Activated CD4-positive, alpha-beta T cell treated with anti-CD3 and anti-CD28 coated beads for 24 hours (primary cell): Measurements from ENCODE around the gene LRP1B.

Source experiments
- DNase-seq, 2 donors: peaks; one replicate each; pipeline ENCODE4 v3.0.0-alpha.2; 2020; ENCODE audit warnings: low read depth in 2 of 2

LRP1B gene

GRCh38 chr2:142131010-142131669, at the start of gene LRP1B:
LRP1B (minus strand) TSS chr2:142131016; CDS start chr2:142130729, 287 bp downstream.
- no peak for DNase-seq

GRCh38 chr2:142179686-142180085, 48.9 kb upstream of the LRP1B start:
- DNase-seq, result no peak

- no peak for DNase-seq
These were observed 47.8 kb upstream of the LRP1B start for GRCh38 chr2:142178604-142179003.

GRCh38 chr2:142176941-142177340, 46.1 kb upstream of the LRP1B start:
- DNase-seq, result no peak

GRCh38 chr2:142175813-142176338, 45.1 kb upstream of the LRP1B start:
- no peak for DNase-seq

- no peak for DNase-seq
These were observed 43.4 kb upstream of the LRP1B start for GRCh38 chr2:142174176-142174575.

GRCh38 chr2:142170847-142171246, 40.0 kb upstream of the LRP1B start:
- DNase-seq, result no peak

GRCh38 chr2:142165790-142166189, 35.0 kb upstream of the LRP1B start:
- DNase-seq, result no peak

- DNase-seq, result no peak
These were observed 22.8 kb upstream of the LRP1B start for GRCh38 chr2:142153601-142154000.

GRCh38 chr2:142150453-142150852, 19.6 kb upstream of the LRP1B start:
- no peak for DNase-seq

- DNase-seq, result no peak
These were observed 13.7 kb upstream of the LRP1B start for GRCh38 chr2:142144547-142144946.

- DNase-seq, result no peak
These were observed 11.8 kb upstream of the LRP1B start for GRCh38 chr2:142142595-142142994.

- no peak for DNase-seq
These were observed 9.6 kb upstream of the LRP1B start for GRCh38 chr2:142140434-142140845.

GRCh38 chr2:142139384-142139783, 8.6 kb upstream of the LRP1B start:
- no peak for DNase-seq

- no peak for DNase-seq
These were observed 5.8 kb upstream of the LRP1B start for GRCh38 chr2:142136571-142136970.

- DNase-seq, result no peak
These were observed 4.1 kb upstream of the LRP1B start for GRCh38 chr2:142134911-142135310.

GRCh38 chr2:142130111-142131009, 456 bp downstream of the LRP1B start:
- DNase-seq, result no peak

- no peak for DNase-seq
These were observed 2.7 kb downstream of the LRP1B start for GRCh38 chr2:142128105-142128504.

- DNase-seq, result no peak
These were observed 3.6 kb downstream of the LRP1B start for GRCh38 chr2:142127248-142127647.

GRCh38 chr2:142124706-142125105, 6.1 kb downstream of the LRP1B start:
- no peak for DNase-seq

GRCh38 chr2:142119347-142119746, 11.5 kb downstream of the LRP1B start:
- DNase-seq, result no peak

GRCh38 chr2:142112757-142113221, 18.0 kb downstream of the LRP1B start:
- no peak for DNase-seq
